Measurements from ENCODE around the gene PRKCA.

The PRKCA gene

GRCh38 chr17:66750116-66750515 lies 447.7 kb downstream of the PRKCA start:
- H3K36me3 ChIP-seq, result no peaks in the 10 kb centered on the region; the same call in 1 of the 2 replicates
- TF ChIP-seq CTCF (IDR thresholded peaks at IDR 0.05; ENCODE audit: low read depth, low read length), result no peak
- H3K4me3 ChIP-seq (ENCODE audit: low read depth, low read length), result no peak overlapping the region
- no peak for DNase-seq
- H3K4me1 ChIP-seq, result no peaks in the 10 kb centered on the region
- H3K9me3 ChIP-seq, result no peaks in the 10 kb centered on the region
- no peaks in the 10 kb centered on the region; the same call in 1 of the 2 replicates for H3K27me3 ChIP-seq

- no peak for TF ChIP-seq CTCF (IDR thresholded peaks at IDR 0.05; ENCODE audit: low read depth, low read length)
- Histone ChIP-seq H3K9me3 (no peaks in the 10 kb centered on the region), H3K4me3 (ENCODE audit: low read depth, low read length) (no peak overlapping the region), H3K27me3 (no peaks in the 10 kb centered on the region; the same call in 1 of the 2 replicates), H3K4me1 (no peaks in the 10 kb centered on the region), H3K36me3 (no peaks in the 10 kb centered on the region; the same call in 1 of the 2 replicates)
- no peak for DNase-seq
These were observed 448.5 kb downstream of the PRKCA start for GRCh38 chr17:66750781-66751543.

GRCh38 chr17:66751771-66752170 lies 449.4 kb downstream of the PRKCA start:
- H3K4me1 ChIP-seq, result no peaks in the 10 kb centered on the region
- DNase-seq, result no peak
- H3K36me3 ChIP-seq, result no peaks in the 10 kb centered on the region; the same call in 1 of the 2 replicates
- H3K4me3 ChIP-seq (ENCODE audit: low read depth, low read length), result no peak overlapping the region
- no peaks in the 10 kb centered on the region; the same call in 1 of the 2 replicates for H3K27me3 ChIP-seq
- H3K9me3 ChIP-seq, result no peaks in the 10 kb centered on the region
- no peak for TF ChIP-seq CTCF (IDR thresholded peaks at IDR 0.05; ENCODE audit: low read depth, low read length)

- Histone ChIP-seq H3K4me3 (ENCODE audit: low read depth, low read length) (no peak overlapping the region), H3K27me3 (no peaks in the 10 kb centered on the region; the same call in 1 of the 2 replicates), H3K9me3 (no peaks in the 10 kb centered on the region), H3K36me3 (no peaks in the 10 kb centered on the region; the same call in 1 of the 2 replicates), H3K4me1 (no peaks in the 10 kb centered on the region)
- no peak for DNase-seq
- no peak for TF ChIP-seq CTCF (IDR thresholded peaks at IDR 0.05; ENCODE audit: low read depth, low read length)
These were observed 450.0 kb downstream of the PRKCA start for GRCh38 chr17:66752411-66752810.

GRCh38 chr17:66753126-66753920 lies 450.9 kb downstream of the PRKCA start:
- Histone ChIP-seq H3K4me3 (ENCODE audit: low read depth, low read length) (no peak overlapping the region), H3K27me3 (no peaks in the 10 kb centered on the region; the same call in 1 of the 2 replicates), H3K36me3 (no peaks in the 10 kb centered on the region; the same call in 1 of the 2 replicates), H3K4me1 (no peaks in the 10 kb centered on the region), H3K9me3 (no peaks in the 10 kb centered on the region)
- no peak for TF ChIP-seq CTCF (IDR thresholded peaks at IDR 0.05; ENCODE audit: low read depth, low read length)
- DNase-seq, result no peak
